ENCODE measurements around the gene CERS3. TPM values are rescaled to one million over a fixed set of nuclear protein-coding genes. Genes with fewer than 3 reads are reported as not detected.

CERS3 gene
- total RNA-seq (not detected), polyA plus RNA-seq (not detected)
- long read RNA-seq, donor 1: 0 reads
- long read RNA-seq, donor 2, partial matches to known transcripts: 0 of 5 reads
- long read RNA-seq, donor 2, other reads (novel, unspliced or antisense): 5 of 5 reads

- WGBS, 2 donors: 78 to 80% methylated on average over 10 of the region's 10 CpGs
- no peak for DNase-seq
- intact Hi-C loops (cut with DNase I): no loop called here
These were observed at the start of gene CERS3 for GRCh38 chr15:100528833-100529428. Gene CERS3, minus strand, starts transcription at chr15:100528950. Its CDS starts 27,101 bp downstream, at chr15:100501849.

GRCh38 chr15:100573526-100573925 is 44.8 kb upstream of the CERS3 start:
- 88 to 92% methylated on average over 4 of the region's 4 CpGs for WGBS, 2 donors
- no peak overlapping the region for H3K4me3 ChIP-seq (ENCODE audit: low read length in 2 of 2)
- H3K4me1 ChIP-seq (ENCODE audit: control insufficient read depth in 1 of 2, insufficient read depth in 2 of 2, low read length in 2 of 2): no peaks in the 10 kb centered on the region
- DNase-seq (no peak), ATAC-seq (ENCODE audit: low FRiP score) (no peak)
- intact Hi-C loops (cut with DNase I): loop anchor here in 1 of 2 donors (5.0 kb wide), 1 partner anchor 226 kb away; no protein-coding TSS in a partner anchor
- no peaks in the 10 kb centered on the region for H3K9me3 ChIP-seq (ENCODE audit: control insufficient read depth, low read length)
- H3K27me3 ChIP-seq (ENCODE audit: control insufficient read depth in 1 of 2, insufficient read depth in 2 of 2, low read length in 1 of 2): no peaks in the 10 kb centered on the region
- peaks cover 0 to 7% of the 10 kb centered on the region in 2 donors for H3K36me3 ChIP-seq (ENCODE audit: control insufficient read depth in 1 of 2, insufficient read depth in 2 of 2, low read length in 1 of 2)
- H3K27ac ChIP-seq (ENCODE audit: low read depth in 1 of 2, low read length in 2 of 2): no peak overlapping the region

More at GRCh38 chr15:100528833-100529428, at the start of gene CERS3:
- H3K27me3 ChIP-seq (ENCODE audit: control insufficient read depth in 1 of 2, insufficient read depth in 2 of 2, low read length in 1 of 2): no peaks in the 10 kb centered on the region
- H3K36me3 ChIP-seq (ENCODE audit: control insufficient read depth in 1 of 2, insufficient read depth in 2 of 2, low read length in 1 of 2): no peaks in the 10 kb centered on the region
- no peak within 1 kb of the TSS for H3K27ac ChIP-seq (ENCODE audit: low read depth in 1 of 2, low read length in 2 of 2)
- no peak for ATAC-seq (ENCODE audit: low FRiP score)
- no peaks in the 10 kb centered on the region for H3K4me1 ChIP-seq (ENCODE audit: control insufficient read depth in 1 of 2, insufficient read depth in 2 of 2, low read length in 2 of 2)
- H3K9me3 ChIP-seq (ENCODE audit: control insufficient read depth, low read length): no peaks in the 10 kb centered on the region
- no peak within 1 kb of the TSS for H3K4me3 ChIP-seq (ENCODE audit: low read length in 2 of 2)

DNA sequence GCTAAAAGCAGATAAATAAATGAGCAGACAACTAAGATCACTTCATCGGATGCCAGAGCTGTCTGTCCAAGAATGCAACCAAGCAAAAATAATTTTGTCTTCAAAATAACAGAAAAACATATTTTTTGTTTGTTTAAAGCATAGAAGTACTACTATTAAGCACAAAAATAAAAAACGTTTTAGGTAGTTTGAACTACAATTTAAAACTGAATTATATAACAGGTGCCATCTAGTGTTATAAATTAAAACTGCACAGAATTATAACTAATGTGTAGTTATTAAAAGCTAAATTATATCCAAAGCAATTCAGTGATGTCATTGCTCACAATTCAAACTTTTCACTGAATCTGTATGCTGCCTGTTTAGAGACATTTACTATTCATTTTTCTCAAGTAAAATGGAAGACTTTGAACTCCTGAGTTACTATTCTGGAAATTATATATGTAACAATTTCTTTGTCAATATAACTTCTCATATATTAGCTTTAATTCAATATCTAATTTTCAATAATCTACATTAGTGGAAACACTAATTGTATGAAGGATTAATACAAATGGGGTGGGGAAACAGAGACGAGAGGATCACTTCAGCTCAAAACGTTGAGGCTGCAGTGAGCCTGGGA is 43.7 kb upstream of the CERS3 start:
- intact Hi-C loops (cut with DNase I): loop anchor here (1.0 to 5.0 kb wide), 2 partner anchors 222 to 225 kb away; no protein-coding TSS in a partner anchor
- Histone ChIP-seq H3K9me3 (ENCODE audit: control insufficient read depth, low read length) (no peaks in the 10 kb centered on the region), H3K4me3 (ENCODE audit: low read length in 2 of 2) (no peak overlapping the region), H3K4me1 (ENCODE audit: control insufficient read depth in 1 of 2, insufficient read depth in 2 of 2, low read length in 2 of 2) (no peaks in the 10 kb centered on the region), H3K27me3 (ENCODE audit: control insufficient read depth in 1 of 2, insufficient read depth in 2 of 2, low read length in 1 of 2) (no peaks in the 10 kb centered on the region), H3K36me3 (ENCODE audit: control insufficient read depth in 1 of 2, insufficient read depth in 2 of 2, low read length in 1 of 2) (peaks cover 0 to 7% of the 10 kb centered on the region in 2 donors), H3K27ac (ENCODE audit: low read depth in 1 of 2, low read length in 2 of 2) (no peak overlapping the region)
- WGBS, 2 donors: 52 to 59% methylated on average over 4 of the region's 4 CpGs
- no peak for ATAC-seq (ENCODE audit: low FRiP score)
- DNase-seq: no peak

GRCh38 chr15:100571592-100572167 is 42.9 kb upstream of the CERS3 start:
- no peaks in the 10 kb centered on the region for H3K4me1 ChIP-seq (ENCODE audit: control insufficient read depth in 1 of 2, insufficient read depth in 2 of 2, low read length in 2 of 2)
- H3K27me3 ChIP-seq (ENCODE audit: control insufficient read depth in 1 of 2, insufficient read depth in 2 of 2, low read length in 1 of 2): no peaks in the 10 kb centered on the region
- DNase-seq: no peak
- H3K9me3 ChIP-seq (ENCODE audit: control insufficient read depth, low read length): no peaks in the 10 kb centered on the region
- ATAC-seq (ENCODE audit: low FRiP score): no peak
- 91 to 94% methylated on average over 6 of the region's 6 CpGs for WGBS, 2 donors
- no peak overlapping the region for H3K4me3 ChIP-seq (ENCODE audit: low read length in 2 of 2)
- intact Hi-C loops (cut with DNase I): loop anchor here (1.0 to 5.0 kb wide), 2 partner anchors 221 to 224 kb away; no protein-coding TSS in a partner anchor
- no peak overlapping the region for H3K27ac ChIP-seq (ENCODE audit: low read depth in 1 of 2, low read length in 2 of 2)
- peaks cover 0 to 7% of the 10 kb centered on the region in 2 donors for H3K36me3 ChIP-seq (ENCODE audit: control insufficient read depth in 1 of 2, insufficient read depth in 2 of 2, low read length in 1 of 2)

DNA sequence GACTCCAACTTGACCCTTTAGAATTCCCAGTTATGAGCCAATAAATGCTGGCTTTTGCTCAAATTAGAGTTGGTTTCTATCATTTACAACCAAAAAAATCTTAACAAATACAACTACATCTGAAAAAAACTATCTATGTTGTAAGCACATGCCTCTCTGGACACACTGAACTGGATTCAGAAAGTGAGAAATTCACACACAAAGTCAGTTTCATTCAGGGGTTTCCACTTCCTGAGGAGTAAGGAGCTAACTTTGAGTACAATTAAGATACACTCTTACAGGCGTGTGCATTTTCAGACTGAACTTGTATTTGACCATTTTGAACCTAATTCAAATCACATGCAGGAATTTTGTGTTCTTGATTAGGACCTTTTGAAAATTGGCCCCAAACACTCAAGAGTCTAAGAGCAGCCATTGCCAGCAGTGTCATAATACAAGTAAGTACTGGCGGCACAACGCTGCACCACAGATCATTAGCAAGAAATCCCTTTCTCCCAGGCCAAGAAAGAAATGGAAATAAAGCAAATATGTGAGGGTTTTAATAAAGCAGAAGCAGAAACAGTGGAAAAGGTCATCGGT is 42.1 kb upstream of the CERS3 start:
- H3K4me3 ChIP-seq (ENCODE audit: low read length in 2 of 2): no peak overlapping the region
- 95 to 97% methylated on average over 4 of the region's 4 CpGs for WGBS, 2 donors
- no peaks in the 10 kb centered on the region for H3K4me1 ChIP-seq (ENCODE audit: control insufficient read depth in 1 of 2, insufficient read depth in 2 of 2, low read length in 2 of 2)
- no peak for ATAC-seq (ENCODE audit: low FRiP score)
- no peaks in the 10 kb centered on the region for H3K27me3 ChIP-seq (ENCODE audit: control insufficient read depth in 1 of 2, insufficient read depth in 2 of 2, low read length in 1 of 2)
- no peaks in the 10 kb centered on the region for H3K9me3 ChIP-seq (ENCODE audit: control insufficient read depth, low read length)
- no peak overlapping the region for H3K27ac ChIP-seq (ENCODE audit: low read depth in 1 of 2, low read length in 2 of 2)
- H3K36me3 ChIP-seq (ENCODE audit: control insufficient read depth in 1 of 2, insufficient read depth in 2 of 2, low read length in 1 of 2): peaks cover 0 to 7% of the 10 kb centered on the region in 2 donors
- DNase-seq: no peak
- intact Hi-C loops (cut with DNase I): loop anchor here in 1 of 2 donors (5.0 kb wide), 1 partner anchor 224 kb away; no protein-coding TSS in a partner anchor

- Histone ChIP-seq H3K4me1 (ENCODE audit: control insufficient read depth in 1 of 2, insufficient read depth in 2 of 2, low read length in 2 of 2) (no peaks in the 10 kb centered on the region), H3K4me3 (ENCODE audit: low read length in 2 of 2) (no peak overlapping the region), H3K27me3 (ENCODE audit: control insufficient read depth in 1 of 2, insufficient read depth in 2 of 2, low read length in 1 of 2) (no peaks in the 10 kb centered on the region), H3K36me3 (ENCODE audit: control insufficient read depth in 1 of 2, insufficient read depth in 2 of 2, low read length in 1 of 2) (peaks cover 0 to 9% of the 10 kb centered on the region in 2 donors), H3K9me3 (ENCODE audit: control insufficient read depth, low read length) (no peaks in the 10 kb centered on the region), H3K27ac (ENCODE audit: low read depth in 1 of 2, low read length in 2 of 2) (no peak overlapping the region)
- ATAC-seq (ENCODE audit: low FRiP score) (no peak), DNase-seq (no peak)
- intact Hi-C loops (cut with DNase I): loop anchor here in 1 of 2 donors (5.0 kb wide), 1 partner anchor 223 kb away; no protein-coding TSS in a partner anchor
- 90 to 91% methylated on average over 3 of the region's 3 CpGs for WGBS, 2 donors
These were observed 41.5 kb upstream of the CERS3 start for GRCh38 chr15:100570275-100570674.

DNA sequence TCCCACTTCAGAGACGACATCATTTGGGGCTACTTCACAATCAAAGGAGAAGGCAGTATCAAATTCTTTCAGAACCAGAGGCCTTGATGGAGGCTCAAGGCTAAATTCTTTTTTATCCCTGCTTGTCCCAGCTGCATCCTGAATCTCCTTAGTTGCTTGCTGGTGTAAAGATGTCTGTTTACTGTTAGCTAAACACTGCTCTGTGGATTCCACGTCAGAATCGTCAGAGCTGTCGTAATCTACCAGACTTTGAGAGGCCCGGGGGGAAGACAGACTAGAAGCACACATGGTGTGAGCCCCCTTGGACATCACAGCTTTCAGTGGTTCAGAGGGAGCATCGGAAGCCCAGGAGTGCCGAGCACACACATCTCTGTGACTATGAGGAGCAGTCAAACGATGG is 40.6 kb upstream of the CERS3 start:
- no peaks in the 10 kb centered on the region for H3K27me3 ChIP-seq (ENCODE audit: control insufficient read depth in 1 of 2, insufficient read depth in 2 of 2, low read length in 1 of 2)
- intact Hi-C loops (cut with DNase I): no loop called here
- no peaks in the 10 kb centered on the region for H3K9me3 ChIP-seq (ENCODE audit: control insufficient read depth, low read length)
- H3K4me1 ChIP-seq (ENCODE audit: control insufficient read depth in 1 of 2, insufficient read depth in 2 of 2, low read length in 2 of 2): no peaks in the 10 kb centered on the region
- no peak overlapping the region for H3K4me3 ChIP-seq (ENCODE audit: low read length in 2 of 2)
- no peak overlapping the region for H3K27ac ChIP-seq (ENCODE audit: low read depth in 1 of 2, low read length in 2 of 2)
- 80 to 85% methylated on average over 8 of the region's 8 CpGs for WGBS, 2 donors
- DNase-seq (no peak), ATAC-seq (ENCODE audit: low FRiP score) (no peak)
- peaks cover 0 to 9% of the 10 kb centered on the region in 2 donors for H3K36me3 ChIP-seq (ENCODE audit: control insufficient read depth in 1 of 2, insufficient read depth in 2 of 2, low read length in 1 of 2)

GRCh38 chr15:100566850-100567628 is 38.3 kb upstream of the CERS3 start:
- intact Hi-C loops (cut with DNase I): no loop called here
- H3K4me3 ChIP-seq (ENCODE audit: low read length in 2 of 2): no peak overlapping the region
- H3K36me3 ChIP-seq (ENCODE audit: control insufficient read depth in 1 of 2, insufficient read depth in 2 of 2, low read length in 1 of 2): peaks cover 0 to 7% of the 10 kb centered on the region in 2 donors
- no peak overlapping the region for H3K27ac ChIP-seq (ENCODE audit: low read depth in 1 of 2, low read length in 2 of 2)
- H3K9me3 ChIP-seq (ENCODE audit: control insufficient read depth, low read length): no peaks in the 10 kb centered on the region
- ATAC-seq (ENCODE audit: low FRiP score): no peak
- WGBS, 2 donors: 90 to 93% methylated on average over 6 of the region's 6 CpGs
- H3K4me1 ChIP-seq (ENCODE audit: control insufficient read depth in 1 of 2, insufficient read depth in 2 of 2, low read length in 2 of 2): no peaks in the 10 kb centered on the region
- no peak for DNase-seq
- H3K27me3 ChIP-seq (ENCODE audit: control insufficient read depth in 1 of 2, insufficient read depth in 2 of 2, low read length in 1 of 2): no peaks in the 10 kb centered on the region
